H1 (cell line): ENCODE measurements around the gene ADRA2A. TPM values are rescaled to one million over a fixed set of nuclear protein-coding genes. Genes with fewer than 3 reads are reported as not detected.

Experiments used
- CTCF ChIA-PET: fragments of 300-600 bp; sonication (Branson Sonifier 250); formaldehyde crosslinking; loops from one replicate; lab custom pipeline; 2021; ENCODE audit not compliant: partially characterized antibody; lab: Charles Lee
- POLR2A ChIA-PET: fragments of 300-600 bp; sonication (Branson Sonifier 250); formaldehyde crosslinking; loops from one replicate; lab custom pipeline; 2021; ENCODE audit warnings: inconsistent platforms; ENCODE audit not compliant: partially characterized antibody; lab: Charles Lee
- DNase-seq, 2 experiments: peaks; one replicate each; pipeline versions ENCODE4 v3.0.0 to v3.0.0-alpha.2; 2010 to 2022; ENCODE audit warnings: low spot score in 2 of 2, low read depth in 1 of 2, mixed read lengths in 1 of 2
- FAIRE-seq: peaks from 2 replicates; lab custom pipeline; 2011; peaks lifted over from hg19 to GRCh38; lab: Jason Lieb, UNC
- H2AFZ ChIP-seq: 2 replicates; pipeline ENCODE4 v1.8.1; 2012; ENCODE audit warnings: low read length, inconsistent platforms
- H2AK5ac ChIP-seq: 2 replicates; pipeline ENCODE4 v1.6.1; 2013; ENCODE audit warnings: low read depth, low read length
- H2BK120ac ChIP-seq: replicated peaks from 2 replicates; pipeline ENCODE3; 2013; ENCODE audit warnings: low read depth, low read length, inconsistent platforms
- H2BK12ac ChIP-seq: 2 replicates; pipeline ENCODE4 v1.6.1; 2013; ENCODE audit warnings: low read depth, low read length
- H2BK15ac ChIP-seq: 2 replicates; pipeline ENCODE4 v1.6.1; 2013; ENCODE audit warnings: low read length
- H2BK20ac ChIP-seq: 2 replicates; pipeline ENCODE4 v1.6.1; 2013; ENCODE audit warnings: low read length
- H2BK5ac ChIP-seq: 2 replicates; pipeline ENCODE4 v1.6.1; 2013; ENCODE audit warnings: low read depth, low read length
- H3K14ac ChIP-seq: 2 replicates; pipeline ENCODE4 v1.6.1; 2013; ENCODE audit warnings: inconsistent platforms; ENCODE audit not compliant: insufficient read length
- H3K18ac ChIP-seq: 2 replicates; pipeline ENCODE4 v1.6.1; 2013; ENCODE audit warnings: low read length; ENCODE audit errors: extremely low read depth
- H3K23ac ChIP-seq: 2 replicates; pipeline ENCODE4 v1.6.1; 2013; ENCODE audit warnings: inconsistent platforms; ENCODE audit not compliant: insufficient read length
- H3K23me2 ChIP-seq: 2 replicates; pipeline ENCODE4 v1.6.1; 2013; ENCODE audit warnings: low read depth, low read length
- H3K27ac ChIP-seq: 2 replicates; pipeline ENCODE4 v1.6.1; 2011; ENCODE audit warnings: low read depth, low read length, inconsistent platforms
- H3K27me3 ChIP-seq, 4 experiments: replicated peaks in 1 of 4; 1 replicate in 1 of 4; 2 replicates in 3 of 4; pipeline versions ENCODE4 v1.6.1 to v1.8.1; 2011 to 2013; ENCODE audit warnings: low read length in 3 of 4, mild to moderate bottlenecking in 3 of 4, inconsistent platforms in 2 of 4, mixed read lengths in 2 of 4, moderate library complexity in 1 of 4; ENCODE audit not compliant: control insufficient read depth in 3 of 4, insufficient read depth in 3 of 4; ENCODE audit errors: extremely low read depth in 1 of 4
- H3K36me3 ChIP-seq, 4 experiments: 2 replicates each; pipeline versions ENCODE4 v1.6.1 to v1.8.1; 2011 to 2013; ENCODE audit warnings: mild to moderate bottlenecking in 4 of 4, low read length in 3 of 4, moderate library complexity in 2 of 4, control low read depth in 1 of 4, inconsistent platforms in 1 of 4; ENCODE audit not compliant: insufficient read depth in 4 of 4, control insufficient read depth in 2 of 4
- H3K4ac ChIP-seq: replicated peaks from 2 replicates; pipeline ENCODE3; 2013; ENCODE audit warnings: low read length, low read depth, mixed read lengths, inconsistent platforms; ENCODE audit not compliant: insufficient read length
- H3K4me1 ChIP-seq, 4 experiments: replicated peaks in 1 of 4; 1 replicate in 1 of 4; 2 replicates in 3 of 4; pipeline versions ENCODE4 v1.6.1 to v1.8.1; 2011 to 2013; ENCODE audit warnings: low read length in 3 of 4, inconsistent platforms in 2 of 4, mixed read lengths in 1 of 4; ENCODE audit not compliant: insufficient read depth in 4 of 4, control insufficient read depth in 3 of 4
- H3K4me2 ChIP-seq, 2 experiments: 2 replicates each; pipeline versions ENCODE4 v1.6.1 to v1.8.1; 2011 to 2013; ENCODE audit warnings: low read depth in 2 of 2, low read length in 2 of 2, control low read depth in 1 of 2, inconsistent platforms in 1 of 2, mild to moderate bottlenecking in 1 of 2; ENCODE audit not compliant: insufficient read depth in 1 of 2
- H3K4me3 ChIP-seq, 4 experiments: fragments of 200-600, 300-600 bp in 1 of 4; sonication (generic), shearing (Covaris generic), sonication (Bioruptor Twin) in 1 of 4; 2 replicates each; pipeline versions ENCODE4 v1.5.1 to v1.8.1; 2011 to 2016; ENCODE audit warnings: low read length in 4 of 4, low read depth in 3 of 4, control low read depth in 2 of 4, inconsistent platforms in 2 of 4, mild to moderate bottlenecking in 2 of 4, mixed read lengths in 1 of 4, moderate library complexity in 1 of 4; ENCODE audit not compliant: insufficient read depth in 2 of 4; ENCODE audit errors: extremely low read depth in 1 of 4
- H3K56ac ChIP-seq: replicated peaks from 2 replicates; pipeline ENCODE3; 2013; ENCODE audit warnings: low read depth, mild to moderate bottlenecking, mixed read lengths, low read length, inconsistent platforms; ENCODE audit not compliant: insufficient read length
- H3K79me1 ChIP-seq: 2 replicates; pipeline ENCODE4 v1.6.1; 2013; ENCODE audit warnings: low read depth, low read length, control low read depth
- H3K79me2 ChIP-seq, 2 experiments: 2 replicates each; pipeline versions ENCODE4 v1.6.1 to v1.8.1; 2012 to 2013; ENCODE audit warnings: low read length in 2 of 2, mild to moderate bottlenecking in 2 of 2, inconsistent platforms in 1 of 2; ENCODE audit not compliant: insufficient read depth in 2 of 2, control insufficient read depth in 1 of 2
- H3K9ac ChIP-seq, 4 experiments: replicated peaks in 1 of 4; 1 replicate in 1 of 4; 2 replicates in 3 of 4; pipeline versions ENCODE4 v1.6.1 to v1.8.1; 2011 to 2013; ENCODE audit warnings: low read depth in 3 of 4, low read length in 3 of 4, control low read depth in 2 of 4, mild to moderate bottlenecking in 2 of 4, moderate library complexity in 2 of 4, inconsistent platforms in 1 of 4; ENCODE audit errors: extremely low read depth in 1 of 4
- H3K9me3 ChIP-seq, 2 experiments: 2 replicates each; pipeline versions ENCODE4 v1.6.1 to v1.8.1; 2012 to 2013; ENCODE audit warnings: mild to moderate bottlenecking in 2 of 2, moderate library complexity in 2 of 2, control low read depth in 1 of 2, inconsistent platforms in 1 of 2, low read depth in 1 of 2, low read length in 1 of 2, mixed read lengths in 1 of 2; ENCODE audit not compliant: insufficient read depth in 2 of 2
- H4K20me1 ChIP-seq, 2 experiments: replicated peaks in 1 of 2; 2 replicates each; pipeline versions ENCODE3 to v1.8.1; 2011 to 2013; ENCODE audit warnings: inconsistent platforms in 2 of 2, low read length in 2 of 2, mild to moderate bottlenecking in 1 of 2; ENCODE audit not compliant: insufficient read depth in 2 of 2, control insufficient read depth in 1 of 2
- H4K5ac ChIP-seq: 2 replicates; pipeline ENCODE4 v1.6.1; 2013; ENCODE audit warnings: low read length, low read depth, mixed read lengths, inconsistent platforms; ENCODE audit not compliant: insufficient read length
- H4K8ac ChIP-seq: 2 replicates; pipeline ENCODE4 v1.8.0; 2013; ENCODE audit warnings: mild to moderate bottlenecking, moderate library complexity, low read length, inconsistent platforms; ENCODE audit not compliant: insufficient read depth; ENCODE audit errors: extremely low read depth
- H4K91ac ChIP-seq: replicated peaks from 2 replicates; pipeline ENCODE3; 2013; ENCODE audit warnings: low read length, mixed read lengths, inconsistent platforms; ENCODE audit not compliant: insufficient read length
- BACH1 ChIP-seq: IDR thresholded peaks from 2 replicates; pipeline ENCODE4 v1.6.1; 2012; ENCODE audit warnings: low read length, improper control_type of control experiment
- CREB1 ChIP-seq: IDR thresholded peaks from 2 replicates; pipeline ENCODE4 v1.6.1; 2012; ENCODE audit warnings: inconsistent platforms
- GABPA ChIP-seq: IDR thresholded peaks from 2 replicates; pipeline ENCODE4 v1.6.1; 2011; ENCODE audit warnings: mild to moderate bottlenecking, low read length, moderate library complexity, borderline replicate concordance; ENCODE audit not compliant: insufficient read depth
- NRF1 ChIP-seq: IDR thresholded peaks from 2 replicates; pipeline ENCODE4 v1.6.1; 2011; ENCODE audit warnings: mild to moderate bottlenecking, low read depth, low read length, improper control_type of control experiment
- POLR2AphosphoS5 ChIP-seq: IDR thresholded peaks from 2 replicates; pipeline ENCODE4 v1.6.1; 2011; ENCODE audit warnings: low read depth, low read length
- SRF ChIP-seq: IDR thresholded peaks from 2 replicates; pipeline ENCODE4 v1.6.1; 2011; ENCODE audit warnings: mild to moderate bottlenecking, low read depth, low read length, moderate library complexity
- TCF12 ChIP-seq: IDR thresholded peaks from 2 replicates; pipeline ENCODE4 v1.6.1; 2011; ENCODE audit warnings: low read depth, mild to moderate bottlenecking, low read length
- WGBS, 2 experiments: shearing (Covaris generic) in 1 of 2; methylation state at CpG; one replicate each; pipeline versions ENCODE4 v1.1.6 to v1.1.7; 2013 to 2015; ENCODE audit warnings: low lambda C conversion rate in 2 of 2, mixed read lengths in 2 of 2, inconsistent platforms in 1 of 2, low coverage in 1 of 2, missing lambda C conversion rate in 1 of 2; ENCODE audit not compliant: insufficient replicate concordance in 2 of 2, insufficient coverage in 1 of 2, insufficient read length in 1 of 2; ENCODE audit errors: extremely low coverage in 1 of 2, missing lambda C conversion rate in 1 of 2; 5-methylcytosine and 5-hydroxymethylcytosine counted together
- polyA plus RNA-seq, 7 experiments: library from polyadenylated mRNA; depleted of rRNA in 3 of 7; stranded (reverse) in 5 of 7; unstranded in 2 of 7; fragments of >200 nt in 5 of 7; fragments of 200-250 nt in 2 of 7; gene quantifications; 1 replicate in 5 of 7; 2 replicates in 1 of 7; 4 replicates in 1 of 7; pipeline versions ENCODE4 v1.2.1 to v1.2.3, GENCODE V29; 2011 to 2013; ENCODE audit warnings: missing spikeins in 2 of 7, mixed read lengths in 2 of 7
- total RNA-seq: library from RNA; stranded (reverse); fragmentation: NEBNext Ultra II Directional; extraction: Animal tissue kit (Norgen Biotek cat#: 25700); gene quantifications from 2 replicates; pipeline ENCODE4 v1.2.1, GENCODE V29; 2021
- TF ChIP-seq, protein P1 (sequence below): IDR thresholded peaks from 2 replicates; pipeline ENCODE4 v1.6.1; 2012; ENCODE audit warnings: low read length, inconsistent platforms

Gene ADRA2A
- total and polyA plus RNA-seq, 2 of the 8 experiments (the other 6 are each of a cell fraction or from before 2014, with no cell fraction given), result 5.9 to 6.2 TPM

DNA sequence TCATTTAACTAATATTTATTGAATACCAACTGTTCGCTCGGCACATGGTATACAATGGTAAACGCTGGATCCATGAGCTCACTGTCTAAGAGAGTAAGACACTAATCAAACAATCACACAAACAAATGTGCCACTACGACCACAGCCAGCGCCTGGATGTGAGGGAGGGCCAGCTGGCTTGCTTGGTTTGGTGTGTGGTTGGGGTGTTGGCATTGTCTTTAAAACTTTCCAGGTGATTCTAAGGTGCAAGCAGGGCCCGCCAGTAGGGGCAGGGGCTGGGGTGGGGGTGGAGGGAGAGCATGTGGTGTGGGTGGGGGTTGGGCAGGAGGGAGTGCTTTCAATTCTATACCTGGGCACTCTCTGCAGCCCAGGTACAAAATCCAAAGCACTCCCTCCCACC, 31.6 kb downstream of the ADRA2A start:
- H2BK120ac ChIP-seq, result no peak overlapping the region
- POLR2A ChIA-PET, result no interaction called here
- H4K91ac ChIP-seq, result no peak overlapping the region
- no peaks in the 10 kb centered on the region for H4K20me1 ChIP-seq
- H2BK20ac ChIP-seq, result no peak overlapping the region
- no peak overlapping the region for H4K5ac ChIP-seq
- FAIRE-seq, result no peak
- H3K4me1 ChIP-seq, result peaks cover 0 to 5% (median 0%) of the 10 kb centered on the region in 4 experiments; a peak in 2 of 7 replicates
- peak overlapping the region; percentile 92; the same call in 1 of the 2 replicates for H2AFZ ChIP-seq
- DNase-seq, result no peak
- H3K36me3 ChIP-seq, result no peaks in the 10 kb centered on the region
- no peak overlapping the region for H3K4me3 ChIP-seq
- no peaks in the 10 kb centered on the region; a peak in 1 of 7 replicates for H3K27me3 ChIP-seq
- H3K23ac ChIP-seq, result no peak overlapping the region
- no peak overlapping the region for H3K27ac ChIP-seq
- no peak overlapping the region for H2BK15ac ChIP-seq
- CTCF ChIA-PET, result interaction anchor here (0.9 to 11.3 kb wide), 4 partner anchors 15 to 31 kb away, joined by 3 to 83 read pairs (median 6); partner anchors contain the start of gene ADRA2A
- H2BK12ac ChIP-seq, result no peak overlapping the region
- TF ChIP-seq GABPA (no peak), TCF12 (no peak), BACH1 (no peak), POLR2AphosphoS5 (no peak), SRF (no peak), NRF1 (no peak), CREB1 (no peak)
- TF ChIP-seq, protein P1, sequence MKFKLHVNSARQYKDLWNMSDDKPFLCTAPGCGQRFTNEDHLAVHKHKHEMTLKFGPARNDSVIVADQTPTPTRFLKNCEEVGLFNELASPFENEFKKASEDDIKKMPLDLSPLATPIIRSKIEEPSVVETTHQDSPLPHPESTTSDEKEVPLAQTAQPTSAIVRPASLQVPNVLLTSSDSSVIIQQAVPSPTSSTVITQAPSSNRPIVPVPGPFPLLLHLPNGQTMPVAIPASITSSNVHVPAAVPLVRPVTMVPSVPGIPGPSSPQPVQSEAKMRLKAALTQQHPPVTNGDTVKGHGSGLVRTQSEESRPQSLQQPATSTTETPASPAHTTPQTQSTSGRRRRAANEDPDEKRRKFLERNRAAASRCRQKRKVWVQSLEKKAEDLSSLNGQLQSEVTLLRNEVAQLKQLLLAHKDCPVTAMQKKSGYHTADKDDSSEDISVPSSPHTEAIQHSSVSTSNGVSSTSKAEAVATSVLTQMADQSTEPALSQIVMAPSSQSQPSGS, result no peak
- H2BK5ac ChIP-seq, result no peak overlapping the region; the same call in 1 of the 2 replicates
- no peak overlapping the region for H2AK5ac ChIP-seq
- no peak overlapping the region for H3K56ac ChIP-seq
- H3K23me2 ChIP-seq, result no peaks in the 10 kb centered on the region
- no peak overlapping the region for H3K4ac ChIP-seq
- H3K79me2 ChIP-seq, result no peaks in the 10 kb centered on the region
- no peak overlapping the region for H3K4me2 ChIP-seq
- no peaks in the 10 kb centered on the region; a peak in 1 of 4 replicates for H3K9me3 ChIP-seq
- no peak overlapping the region for H3K18ac ChIP-seq
- H4K8ac ChIP-seq, result no peak overlapping the region; the same call in 1 of the 2 replicates
- 94% methylated on average over 5 of the region's 6 CpGs; no CpG with 5 or more reads in 1 of the 2 experiments for whole genome bisulfite sequencing, 2 experiments
- H3K9ac ChIP-seq, result no peak overlapping the region
- no peak overlapping the region for H3K14ac ChIP-seq
- no peaks in the 10 kb centered on the region for H3K79me1 ChIP-seq
